Mesenchymal stem cell (in vitro differentiated cells and primary cell): ENCODE results near the gene IFIT2.
"Not testable (repeated sequence)": the region's sequence is repeated elsewhere in the genome, so short reads cannot be mapped to it uniquely, and the experiment has no call there.

Experiments
- DNase-seq: peaks from one replicate; pipeline ENCODE4 v3.0.0-alpha.2; 2013
- H2AFZ ChIP-seq: one replicate; pipeline ENCODE4 v1.6.1; 2013; ENCODE audit warnings: low read depth, mild to moderate bottlenecking, control low read depth, inconsistent platforms, low read length, moderate library complexity
- H2AK5ac ChIP-seq: 2 replicates; pipeline ENCODE4 v1.6.1; 2013; ENCODE audit warnings: low read length, moderate library complexity, mild to moderate bottlenecking, inconsistent platforms; ENCODE audit not compliant: severe bottlenecking
- H2BK120ac ChIP-seq: one replicate; pipeline ENCODE4 v1.6.1; 2013; ENCODE audit warnings: low read depth, mild to moderate bottlenecking, inconsistent platforms, low read length, moderate library complexity
- H2BK12ac ChIP-seq, 2 experiments: one replicate each; pipeline ENCODE4 v1.6.1; 2013; ENCODE audit warnings: inconsistent platforms in 2 of 2, low read length in 2 of 2, mild to moderate bottlenecking in 2 of 2, moderate library complexity in 2 of 2, control low read depth in 1 of 2
- H2BK15ac ChIP-seq: one replicate; pipeline ENCODE4 v1.6.1; 2013; ENCODE audit warnings: mild to moderate bottlenecking, low read depth, inconsistent platforms; ENCODE audit not compliant: poor library complexity, severe bottlenecking
- H2BK5ac ChIP-seq: 2 replicates; pipeline ENCODE4 v1.6.1; 2013; ENCODE audit warnings: low read depth, mild to moderate bottlenecking, low read length, control low read depth, inconsistent platforms; ENCODE audit not compliant: poor library complexity, severe bottlenecking
- H3K14ac ChIP-seq, 2 experiments: one replicate each; pipeline ENCODE4 v1.6.1; 2013; ENCODE audit warnings: inconsistent platforms in 2 of 2, low read length in 2 of 2, control low read depth in 1 of 2, mild to moderate bottlenecking in 1 of 2, moderate library complexity in 1 of 2
- H3K18ac ChIP-seq, 2 experiments: one replicate each; pipeline ENCODE4 v1.6.1; 2013; ENCODE audit warnings: inconsistent platforms in 2 of 2, low read length in 2 of 2, control low read depth in 1 of 2, low read depth in 1 of 2, mild to moderate bottlenecking in 1 of 2
- H3K23ac ChIP-seq, 2 experiments: one replicate each; pipeline ENCODE4 v1.6.1; 2013; ENCODE audit warnings: inconsistent platforms in 2 of 2, low read length in 2 of 2, mild to moderate bottlenecking in 2 of 2, moderate library complexity in 2 of 2, control low read depth in 1 of 2
- H3K27ac ChIP-seq: 2 replicates; pipeline ENCODE4 v1.5.1; 2013; ENCODE audit warnings: mild to moderate bottlenecking, moderate library complexity, low read length, control low read depth, inconsistent platforms; ENCODE audit not compliant: poor library complexity, severe bottlenecking
- H3K27me3 ChIP-seq, 2 experiments: 2 replicates each; pipeline versions ENCODE4 v1.6.1 to v1.7.0; 2013; ENCODE audit warnings: low read length in 2 of 2, mild to moderate bottlenecking in 2 of 2, moderate library complexity in 2 of 2, control low read depth in 1 of 2, inconsistent platforms in 1 of 2; ENCODE audit not compliant: control insufficient read depth in 1 of 2, insufficient read depth in 1 of 2
- H3K36me3 ChIP-seq, 2 experiments: 2 replicates each; pipeline versions ENCODE4 v1.6.1 to v1.7.0; 2013; ENCODE audit warnings: low read length in 2 of 2, control low read depth in 1 of 2, inconsistent platforms in 1 of 2, low read depth in 1 of 2, mild to moderate bottlenecking in 1 of 2; ENCODE audit not compliant: insufficient read depth in 2 of 2, control insufficient read depth in 1 of 2
- H3K4ac ChIP-seq, 2 experiments: one replicate each; pipeline ENCODE4 v1.6.1; 2013; ENCODE audit warnings: inconsistent platforms in 2 of 2, low read length in 2 of 2, mild to moderate bottlenecking in 2 of 2, moderate library complexity in 2 of 2, control low read depth in 1 of 2, low read depth in 1 of 2
- H3K4me1 ChIP-seq: 2 replicates; pipeline ENCODE4 v1.6.1; 2013; ENCODE audit warnings: low read depth, low read length, control low read depth; ENCODE audit not compliant: control insufficient read depth, insufficient read depth
- H3K4me2 ChIP-seq: 2 replicates; pipeline ENCODE4 v1.6.1; 2013; ENCODE audit warnings: low read length, mild to moderate bottlenecking, inconsistent platforms; ENCODE audit not compliant: poor library complexity, severe bottlenecking
- H3K4me3 ChIP-seq, 2 experiments: 2 replicates each; pipeline versions ENCODE4 v1.5.1 to v1.7.0; 2013; ENCODE audit warnings: low read length in 2 of 2, mild to moderate bottlenecking in 2 of 2, control low read depth in 1 of 2, low read depth in 1 of 2; ENCODE audit not compliant: insufficient read depth in 1 of 2
- H3K79me1 ChIP-seq: replicated peaks from 2 replicates; pipeline ENCODE4 v1.6.1; 2013; ENCODE audit warnings: mild to moderate bottlenecking, control low read depth, low read length, inconsistent platforms; ENCODE audit not compliant: poor library complexity, severe bottlenecking
- H3K9ac ChIP-seq: 2 replicates; pipeline ENCODE4 v1.7.0; 2013; ENCODE audit warnings: mild to moderate bottlenecking, low read length, moderate library complexity
- H3K9me3 ChIP-seq: 2 replicates; pipeline ENCODE4 v1.7.0; 2013; ENCODE audit warnings: mild to moderate bottlenecking, low read length; ENCODE audit not compliant: control insufficient read depth
- H4K8ac ChIP-seq: one replicate; pipeline ENCODE4 v1.6.1; 2013; ENCODE audit warnings: inconsistent platforms, mild to moderate bottlenecking, low read length, moderate library complexity
- H4K91ac ChIP-seq: one replicate; pipeline ENCODE4 v1.6.1; 2013; ENCODE audit warnings: mild to moderate bottlenecking, low read length, inconsistent platforms
- WGBS: methylation state at CpG from one replicate; pipeline ENCODE4 v1.1.7; 2013; ENCODE audit warnings: mixed read lengths; 5-methylcytosine and 5-hydroxymethylcytosine counted together

The IFIT2 gene

DNA sequence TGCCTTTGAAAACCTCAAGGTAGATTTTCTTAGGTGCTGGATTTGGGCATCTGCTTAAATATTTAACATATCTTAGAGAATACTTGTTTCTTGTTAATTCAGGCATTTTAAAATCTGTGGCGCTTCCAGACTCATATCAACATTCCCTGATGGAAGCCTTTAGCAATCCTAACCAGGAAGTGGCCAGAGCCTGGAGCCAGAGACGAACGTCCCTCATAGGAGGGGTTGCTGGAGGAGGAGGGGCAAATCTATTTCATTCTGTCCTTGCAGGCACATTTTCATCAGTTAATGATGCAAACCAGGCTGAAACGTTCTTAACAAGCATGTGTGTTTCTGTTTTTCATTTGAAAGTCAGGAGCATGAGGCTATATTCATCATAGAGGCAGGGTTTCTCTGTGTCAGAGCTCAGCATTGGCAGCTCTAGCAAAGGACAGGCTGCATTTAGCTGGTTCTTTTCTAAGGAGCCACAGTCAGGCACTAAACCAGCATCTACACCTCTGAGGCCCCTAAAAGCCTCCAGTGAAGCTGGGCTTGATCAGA, 17.8 kb upstream of the IFIT2 start:
- H3K27me3 ChIP-seq: no peaks in the 10 kb centered on the region
- WGBS: 0% methylated on average over 3 of the region's 4 CpGs
- H2BK120ac ChIP-seq: peak overlapping the region; percentile 54
- H3K4me3 ChIP-seq: peak overlapping the region in 1 of 2 experiments; percentile 51
- peak overlapping the region; percentile 50 for H3K4me2 ChIP-seq
- DNase-seq: peak; percentile 87
- no peak overlapping the region for H2BK15ac ChIP-seq
- H4K91ac ChIP-seq: no peak overlapping the region
- H2AFZ ChIP-seq: no peak overlapping the region
- H3K36me3 ChIP-seq: no peaks in the 10 kb centered on the region
- peaks cover 10% of the 10 kb centered on the region for H3K4me1 ChIP-seq
- H2BK5ac ChIP-seq: peak overlapping the region; percentile 87
- peak overlapping the region in 1 of 2 experiments; percentile 37 for H3K18ac ChIP-seq
- H4K8ac ChIP-seq: peak overlapping the region; percentile 91
- peak overlapping the region in 1 of 2 experiments; percentile 3 for H3K14ac ChIP-seq
- H3K23ac ChIP-seq: no peak overlapping the region
- H2BK12ac ChIP-seq: no peak overlapping the region
- peak overlapping the region; percentile 99 for H3K27ac ChIP-seq
- H3K9me3 ChIP-seq: no peaks in the 10 kb centered on the region
- no peaks in the 10 kb centered on the region for H3K79me1 ChIP-seq
- H3K9ac ChIP-seq: peak overlapping the region; percentile 90
- H2AK5ac ChIP-seq: no peak overlapping the region
- H3K4ac ChIP-seq: peak overlapping the region; percentile 49 to 94

DNA sequence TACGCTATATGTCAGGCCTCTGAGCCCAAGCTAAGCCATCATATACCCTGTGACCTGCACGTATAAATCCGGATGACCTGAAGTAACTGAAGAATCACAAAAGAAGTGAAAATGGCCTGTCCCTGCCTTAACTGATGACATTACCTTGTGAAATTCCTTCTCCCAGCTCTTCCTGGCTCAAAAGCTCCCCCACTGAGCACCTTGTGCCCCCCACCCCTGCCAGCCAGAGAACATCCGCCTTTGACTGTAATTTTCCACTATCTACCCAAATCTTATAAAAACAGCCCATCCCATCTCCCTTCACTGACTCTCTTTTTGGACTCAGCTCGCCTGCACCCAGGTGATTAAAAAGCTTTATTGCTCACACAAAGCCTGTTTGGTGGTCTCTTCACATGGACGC, 17.1 kb upstream of the IFIT2 start:
- Histone ChIP-seq H3K4me1 (peaks cover 10% of the 10 kb centered on the region), H3K9ac (peak overlapping the region; percentile 90), H3K18ac (peak overlapping the region; percentile 52 to 54), H2BK5ac (peak overlapping the region; percentile 73), H3K4me2 (peak overlapping the region; percentile 50), H3K14ac (peak overlapping the region in 1 of 2 experiments; percentile 15), H3K27ac (peak overlapping the region; percentile 87), H4K91ac (peak overlapping the region; percentile 39), H2AK5ac (peak overlapping the region; percentile 73)
- 80% methylated on average over 6 of the region's 6 CpGs for WGBS
- H4K8ac ChIP-seq, H2BK120ac ChIP-seq, H3K79me1 ChIP-seq, H2AFZ ChIP-seq, H3K4ac ChIP-seq, H3K9me3 ChIP-seq, H2BK15ac ChIP-seq, H3K4me3 ChIP-seq, DNase-seq, H3K36me3 ChIP-seq, H2BK12ac ChIP-seq, H3K23ac ChIP-seq, H3K27me3 ChIP-seq: not testable (repeated sequence)

DNA sequence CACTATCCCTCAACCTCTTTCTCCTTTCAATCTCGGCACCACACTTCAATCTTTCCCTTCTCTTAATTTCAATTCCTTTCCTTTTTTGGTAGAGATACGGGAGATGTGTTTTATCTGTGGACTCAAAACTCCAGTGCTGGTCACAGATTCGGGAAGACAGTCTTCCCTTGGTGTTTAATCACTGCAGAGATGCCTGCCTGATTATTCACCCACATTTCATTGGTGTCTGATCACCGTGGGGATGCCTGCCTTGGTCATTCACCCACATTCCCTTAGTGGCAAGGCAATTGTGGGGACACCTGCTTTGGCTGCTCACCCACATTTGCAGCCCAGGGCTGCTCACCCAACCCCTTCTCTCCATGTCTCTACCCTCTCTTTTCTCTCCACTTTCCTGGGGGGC, 16.5 kb upstream of the IFIT2 start:
- not testable (repeated sequence) for DNase-seq, H2BK15ac ChIP-seq, H3K4ac ChIP-seq, H3K27me3 ChIP-seq, H3K79me1 ChIP-seq, H2BK120ac ChIP-seq, H2BK5ac ChIP-seq, H3K14ac ChIP-seq, H3K4me3 ChIP-seq, H3K23ac ChIP-seq, H2AFZ ChIP-seq, H3K36me3 ChIP-seq, H3K9me3 ChIP-seq, H4K91ac ChIP-seq
- H3K27ac ChIP-seq: peak overlapping the region; percentile 87
- peak overlapping the region; percentile 54 for H4K8ac ChIP-seq
- WGBS: 67% methylated on average over 4 of the region's 4 CpGs
- H3K9ac ChIP-seq: peak overlapping the region; percentile 90
- H3K4me2 ChIP-seq: peak overlapping the region; percentile 34
- peak overlapping the region in 1 of 2 experiments; percentile 68 for H3K18ac ChIP-seq
- peak overlapping the region; percentile 54 for H2AK5ac ChIP-seq
- peak overlapping the region in 1 of 2 experiments; percentile 48 for H2BK12ac ChIP-seq
- H3K4me1 ChIP-seq: peaks cover 10% of the 10 kb centered on the region

DNA sequence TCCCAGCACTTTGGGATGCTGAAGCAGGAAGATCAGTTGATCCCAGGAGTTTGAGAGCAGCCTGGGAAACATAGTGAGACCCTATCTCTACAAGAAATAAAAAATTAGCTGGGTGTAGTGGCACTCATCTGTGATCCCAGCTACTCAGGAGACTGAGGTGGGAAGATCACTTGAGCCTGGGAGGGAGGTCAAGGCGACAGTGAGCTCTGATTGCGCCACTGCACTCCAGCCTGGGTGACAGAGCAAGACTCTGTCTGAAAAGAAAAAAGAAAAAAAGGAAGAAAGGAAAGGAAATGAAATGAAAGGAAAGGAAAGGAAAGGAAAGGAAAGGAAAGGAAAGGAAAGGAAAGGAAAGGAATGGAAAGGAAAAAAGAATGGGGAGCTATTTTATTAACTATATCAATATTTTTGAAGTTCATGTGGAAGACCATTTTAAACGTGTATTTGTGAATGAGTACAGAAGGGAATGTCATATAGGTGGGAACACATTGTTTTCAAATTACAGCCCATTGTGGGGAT, 7.1 kb upstream of the IFIT2 start:
- no peak overlapping the region for H2BK12ac ChIP-seq

More for the DNA sequence above, 7.1 kb upstream of the IFIT2 start:
- Histone ChIP-seq H3K4me1 (peaks cover 3% of the 10 kb centered on the region), H3K4ac (no peak overlapping the region), H3K9me3 (peaks cover 5% of the 10 kb centered on the region), H3K23ac (no peak overlapping the region), H3K27ac (no peak overlapping the region), H3K4me3 (no peak overlapping the region), H3K4me2 (no peak overlapping the region), H3K18ac (no peak overlapping the region), H3K36me3 (no peaks in the 10 kb centered on the region), H4K91ac (no peak overlapping the region), H3K9ac (no peak overlapping the region), H2BK120ac (no peak overlapping the region), H2AK5ac (no peak overlapping the region), H2BK5ac (no peak overlapping the region), H2BK15ac (no peak overlapping the region), H4K8ac (no peak overlapping the region), H3K27me3 (no peaks in the 10 kb centered on the region), H2AFZ (no peak overlapping the region), H3K14ac (no peak overlapping the region), H3K79me1 (no peaks in the 10 kb centered on the region)
- WGBS: 92% methylated on average over 3 of the region's 3 CpGs
- DNase-seq: no peak
